Keratinocyte (primary cell): ENCODE measurements around the gene CDC42. TPM values are rescaled to one million over a fixed set of nuclear protein-coding genes. Genes with fewer than 3 reads are reported as not detected.

ENCODE experiments used
- DNase-seq: peaks from one replicate; pipeline ENCODE4 v3.0.0-alpha.2; 2011; ENCODE audit warnings: low read depth, missing footprints, low spot score
- FAIRE-seq: peaks from 2 replicates; lab custom pipeline; 2011; peaks lifted over from hg19 to GRCh38; lab: Jason Lieb, UNC
- H2AFZ ChIP-seq: 2 replicates; pipeline ENCODE4 v1.6.0; 2012; ENCODE audit warnings: low read length, control low read depth, inconsistent platforms; ENCODE audit not compliant: control insufficient read depth
- H3K27ac ChIP-seq: 2 replicates; pipeline ENCODE4 v1.5.1; 2011; ENCODE audit warnings: low read length; ENCODE audit not compliant: control insufficient read depth, insufficient read depth
- H3K27me3 ChIP-seq: 3 replicates; pipeline ENCODE4 v1.6.0; 2011; ENCODE audit warnings: low read length; ENCODE audit not compliant: control insufficient read depth, insufficient read depth; ENCODE audit errors: extremely low read depth
- H3K36me3 ChIP-seq, 2 experiments: 2 replicates in 1 of 2; 3 replicates in 1 of 2; pipeline ENCODE4 v1.5.1; 2011; ENCODE audit warnings: low read length in 2 of 2, mild to moderate bottlenecking in 1 of 2; ENCODE audit not compliant: control insufficient read depth in 2 of 2, insufficient read depth in 2 of 2; ENCODE audit errors: extremely low read depth in 1 of 2
- H3K4me1 ChIP-seq: 3 replicates; pipeline ENCODE4 v1.5.1; 2011; ENCODE audit warnings: low read length; ENCODE audit not compliant: control insufficient read depth, insufficient read depth; ENCODE audit errors: extremely low read depth
- H3K4me2 ChIP-seq: 3 replicates; pipeline ENCODE4 v1.6.0; 2011; ENCODE audit warnings: low read depth, low read length; ENCODE audit not compliant: control insufficient read depth, insufficient read depth; ENCODE audit errors: extremely low read depth
- H3K4me3 ChIP-seq, 3 experiments: fragments of 200-600 bp in 1 of 3; sonication (generic) in 1 of 3; 2 replicates in 2 of 3; 3 replicates in 1 of 3; pipeline ENCODE4 v1.5.1; 2011 to 2016; ENCODE audit warnings: low read length in 3 of 3, mild to moderate bottlenecking in 3 of 3, control low read depth in 2 of 3, inconsistent platforms in 1 of 3, low read depth in 1 of 3, mixed read lengths in 1 of 3, mixed run types in 1 of 3, moderate library complexity in 1 of 3; ENCODE audit not compliant: control insufficient read depth in 2 of 3, insufficient read depth in 2 of 3; ENCODE audit errors: extremely low read depth in 1 of 3
- H3K79me2 ChIP-seq: 2 replicates; pipeline ENCODE4 v1.6.0; 2012; ENCODE audit warnings: low read length; ENCODE audit not compliant: control insufficient read depth, insufficient read depth
- H3K9ac ChIP-seq: 3 replicates; pipeline ENCODE4 v1.6.0; 2011; ENCODE audit warnings: low read length; ENCODE audit not compliant: control insufficient read depth, insufficient read depth; ENCODE audit errors: extremely low read depth
- H3K9me1 ChIP-seq: 3 replicates; pipeline ENCODE4 v1.6.0; 2011; ENCODE audit warnings: low read length; ENCODE audit not compliant: control insufficient read depth, insufficient read depth; ENCODE audit errors: extremely low read depth
- H3K9me3 ChIP-seq: 2 replicates; pipeline ENCODE4 v1.5.1; 2012; ENCODE audit warnings: low read depth, low read length; ENCODE audit not compliant: control insufficient read depth
- H4K20me1 ChIP-seq: 3 replicates; pipeline ENCODE4 v1.6.0; 2011; ENCODE audit warnings: low read length; ENCODE audit not compliant: control insufficient read depth, insufficient read depth; ENCODE audit errors: extremely low read depth
- EZH2 ChIP-seq: IDR thresholded peaks from one replicate; pipeline ENCODE4 v1.6.1; 2012; ENCODE audit warnings: inconsistent platforms, mild to moderate bottlenecking, low read length, moderate library complexity
- dilution Hi-C: fragments of 300-500 bp; cut with MboI; formaldehyde crosslinking; loops from one replicate; pipeline ENCODE4 v1.7.0; 2020; ENCODE audit warnings: low sequenced_read_pairs; ENCODE audit not compliant: extremely low pct_ligation_motif_present
- polyA plus RNA-seq, 5 experiments: library from polyadenylated mRNA; depleted of rRNA in 3 of 5; stranded (reverse) in 3 of 5; stranded (forward) in 1 of 5; unstranded in 1 of 5; fragments of >200 nt; gene quantifications; 1 replicate in 1 of 5; 2 replicates in 3 of 5; 3 replicates in 1 of 5; pipeline versions ENCODE4 v1.2.1 to v1.2.3, GENCODE V29; 2011 to 2012; ENCODE audit warnings: missing spikeins in 2 of 5, low read depth in 1 of 5, low replicate concordance in 1 of 5
- TF ChIP-seq, protein P1 (sequence below), 3 experiments: IDR thresholded peaks in 1 of 3; conservative IDR thresholded peaks in 1 of 3; optimal IDR thresholded peaks in 1 of 3; 2 replicates in 2 of 3; 3 replicates in 1 of 3; pipeline versions ENCODE3 to v1.5.1; 2011; ENCODE audit warnings: low read length in 3 of 3, mild to moderate bottlenecking in 3 of 3, moderate library complexity in 2 of 3, control low read depth in 1 of 3, inconsistent platforms in 1 of 3; ENCODE audit not compliant: insufficient read depth in 2 of 3; ENCODE audit errors: extremely low read depth in 1 of 3

Gene CDC42
- polyA plus RNA-seq, 1 donor (not counting 4 experiments of a cell fraction or from before 2014, with no cell fraction given), result 499 TPM

DNA sequence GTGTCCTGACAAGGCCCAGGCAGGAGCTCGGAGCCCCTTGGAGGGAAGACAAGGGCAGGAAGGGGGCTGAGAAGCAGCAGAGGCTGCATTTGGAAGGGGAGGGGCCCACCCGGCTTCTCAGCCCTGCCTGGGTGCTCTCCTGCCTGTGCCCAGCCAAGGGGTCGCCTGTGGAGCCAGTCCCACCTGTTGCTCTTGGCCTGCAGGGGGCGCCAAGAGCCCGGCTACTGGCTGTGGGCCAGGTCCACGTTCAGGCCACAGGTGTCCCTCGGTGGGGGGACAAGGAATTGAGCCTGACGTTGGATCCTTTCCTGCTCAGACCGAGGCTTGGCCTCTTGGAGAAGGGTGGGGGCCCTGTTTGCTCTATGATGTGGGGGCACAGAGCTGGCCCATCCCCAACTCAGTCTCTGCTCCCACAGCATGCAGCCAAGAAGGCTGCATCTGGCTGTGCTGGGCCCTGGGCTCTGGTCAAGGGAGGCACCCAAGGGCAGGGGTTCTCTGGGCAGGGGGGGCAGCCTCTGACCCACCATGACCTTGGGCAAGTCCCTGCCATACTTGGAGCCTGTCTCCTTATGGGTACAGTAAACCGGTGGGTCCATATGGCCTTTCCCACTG, 79.5 kb downstream of the CDC42 start:
- FAIRE-seq, result no peak
- H3K9ac ChIP-seq, result no peak overlapping the region
- no peak overlapping the region for H3K4me3 ChIP-seq
- H3K79me2 ChIP-seq, result no peaks in the 10 kb centered on the region
- no peaks in the 10 kb centered on the region for H3K9me1 ChIP-seq
- H3K36me3 ChIP-seq, result no peaks in the 10 kb centered on the region
- peak overlapping the region; percentile 3 for H3K4me2 ChIP-seq
- H3K4me1 ChIP-seq, result peaks cover 12% of the 10 kb centered on the region
- no peak for DNase-seq
- no peaks in the 10 kb centered on the region for H3K9me3 ChIP-seq
- peaks cover 24% of the 10 kb centered on the region for H3K27me3 ChIP-seq
- TF ChIP-seq, protein P1, sequence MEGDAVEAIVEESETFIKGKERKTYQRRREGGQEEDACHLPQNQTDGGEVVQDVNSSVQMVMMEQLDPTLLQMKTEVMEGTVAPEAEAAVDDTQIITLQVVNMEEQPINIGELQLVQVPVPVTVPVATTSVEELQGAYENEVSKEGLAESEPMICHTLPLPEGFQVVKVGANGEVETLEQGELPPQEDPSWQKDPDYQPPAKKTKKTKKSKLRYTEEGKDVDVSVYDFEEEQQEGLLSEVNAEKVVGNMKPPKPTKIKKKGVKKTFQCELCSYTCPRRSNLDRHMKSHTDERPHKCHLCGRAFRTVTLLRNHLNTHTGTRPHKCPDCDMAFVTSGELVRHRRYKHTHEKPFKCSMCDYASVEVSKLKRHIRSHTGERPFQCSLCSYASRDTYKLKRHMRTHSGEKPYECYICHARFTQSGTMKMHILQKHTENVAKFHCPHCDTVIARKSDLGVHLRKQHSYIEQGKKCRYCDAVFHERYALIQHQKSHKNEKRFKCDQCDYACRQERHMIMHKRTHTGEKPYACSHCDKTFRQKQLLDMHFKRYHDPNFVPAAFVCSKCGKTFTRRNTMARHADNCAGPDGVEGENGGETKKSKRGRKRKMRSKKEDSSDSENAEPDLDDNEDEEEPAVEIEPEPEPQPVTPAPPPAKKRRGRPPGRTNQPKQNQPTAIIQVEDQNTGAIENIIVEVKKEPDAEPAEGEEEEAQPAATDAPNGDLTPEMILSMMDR (optimal IDR thresholded peaks at IDR 0.05 in 1 of 3, IDR thresholded peaks at IDR 0.05 in 1 of 3, conservative IDR thresholded peaks at IDR 0.05 in 1 of 3; ENCODE audit: extremely low read depth in 1 of 3, insufficient read depth in 2 of 3, low read length in 3 of 3), result peak; percentile 71 to 96 (median 79)
- no peak for TF ChIP-seq EZH2
- H3K27ac ChIP-seq, result no peak overlapping the region
- H2AFZ ChIP-seq, result no peak overlapping the region
- peaks cover 2% of the 10 kb centered on the region for H4K20me1 ChIP-seq
- dilution Hi-C loops, result no loop called here

DNA sequence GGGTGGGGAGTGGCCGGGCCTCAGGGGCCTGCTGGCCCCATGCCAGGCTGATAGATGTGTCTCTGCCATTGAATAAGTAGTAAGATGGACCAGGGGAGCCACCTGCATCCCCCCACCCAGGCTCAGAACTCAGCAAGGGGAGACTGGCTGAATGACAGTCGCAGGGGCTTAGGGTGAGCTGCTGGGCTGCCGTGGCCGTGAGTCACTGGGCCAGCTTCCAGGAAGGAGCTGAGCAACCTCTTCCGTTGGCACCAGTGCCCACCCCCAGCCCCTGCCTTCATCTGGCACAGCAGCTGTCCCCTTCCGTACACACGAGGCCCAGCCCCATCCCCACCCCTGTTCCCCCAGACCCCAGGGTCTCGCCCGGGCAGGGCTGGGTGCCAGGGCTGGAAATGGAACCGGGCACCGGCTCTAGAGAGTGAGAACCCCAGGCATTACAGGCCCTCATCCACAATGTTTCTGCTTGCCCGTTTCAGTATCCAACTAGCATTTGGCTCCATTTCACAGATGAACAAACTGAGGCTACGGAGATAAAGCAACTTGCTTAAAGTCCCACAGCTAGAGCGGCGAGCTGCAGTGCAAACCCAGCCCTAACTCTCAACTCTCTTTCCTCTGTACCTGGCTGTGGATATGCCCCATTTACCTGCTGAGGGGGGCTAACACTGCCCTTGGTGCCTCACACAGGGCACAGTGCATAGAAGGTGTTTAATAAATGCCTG, 80.2 kb downstream of the CDC42 start:
- Histone ChIP-seq H3K4me1 (peaks cover 19% of the 10 kb centered on the region), H3K9me3 (no peaks in the 10 kb centered on the region), H3K27me3 (peaks cover 24% of the 10 kb centered on the region), H3K27ac (no peak overlapping the region), H3K9me1 (no peaks in the 10 kb centered on the region), H3K4me3 (no peak overlapping the region), H3K79me2 (no peaks in the 10 kb centered on the region), H4K20me1 (peaks cover 2% of the 10 kb centered on the region), H3K36me3 (no peaks in the 10 kb centered on the region), H2AFZ (no peak overlapping the region), H3K9ac (no peak overlapping the region), H3K4me2 (peak overlapping the region; percentile 3)
- FAIRE-seq (peak; percentile 76), DNase-seq (no peak)
- TF ChIP-seq, protein P1 (optimal IDR thresholded peaks at IDR 0.05 in 1 of 3, IDR thresholded peaks at IDR 0.05 in 1 of 3, conservative IDR thresholded peaks at IDR 0.05 in 1 of 3; ENCODE audit: extremely low read depth in 1 of 3, insufficient read depth in 2 of 3, low read length in 3 of 3), result no peak
- no peak for TF ChIP-seq EZH2
- dilution Hi-C loops, result no loop called here
